Keratinocyte (primary cell): ENCODE measurements around the gene NGF.

ENCODE experiments used
- EZH2 ChIP-seq: IDR thresholded peaks from one replicate; pipeline ENCODE4 v1.6.1; 2012; ENCODE audit warnings: inconsistent platforms, mild to moderate bottlenecking, low read length, moderate library complexity
- TF ChIP-seq, protein P1 (sequence below), 3 experiments: IDR thresholded peaks in 1 of 3; conservative IDR thresholded peaks in 1 of 3; optimal IDR thresholded peaks in 1 of 3; 2 replicates in 2 of 3; 3 replicates in 1 of 3; pipeline versions ENCODE3 to v1.5.1; 2011; ENCODE audit warnings: low read length in 3 of 3, mild to moderate bottlenecking in 3 of 3, moderate library complexity in 2 of 3, control low read depth in 1 of 3, inconsistent platforms in 1 of 3; ENCODE audit not compliant: insufficient read depth in 2 of 3; ENCODE audit errors: extremely low read depth in 1 of 3

DNA sequence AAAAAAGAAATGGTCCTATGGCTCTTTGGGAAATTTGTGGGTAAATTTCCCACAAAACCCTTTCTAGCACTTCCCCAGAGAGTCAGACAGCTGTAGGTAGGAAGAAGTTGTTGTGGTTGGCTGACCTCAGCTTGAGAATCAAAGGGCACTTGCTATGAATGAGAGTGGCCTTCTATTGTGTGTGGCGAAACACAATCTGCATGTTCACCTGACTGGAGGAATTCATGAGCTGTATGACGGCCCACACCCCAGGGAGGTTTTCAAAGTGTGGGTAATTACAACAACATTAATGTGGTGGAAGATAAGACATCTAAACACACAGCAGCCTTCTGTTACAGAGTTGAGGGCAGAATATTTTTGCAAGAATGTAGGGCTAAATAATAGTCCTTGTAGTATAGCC, 38.8 kb downstream of the NGF start:
- TF ChIP-seq, protein P1, sequence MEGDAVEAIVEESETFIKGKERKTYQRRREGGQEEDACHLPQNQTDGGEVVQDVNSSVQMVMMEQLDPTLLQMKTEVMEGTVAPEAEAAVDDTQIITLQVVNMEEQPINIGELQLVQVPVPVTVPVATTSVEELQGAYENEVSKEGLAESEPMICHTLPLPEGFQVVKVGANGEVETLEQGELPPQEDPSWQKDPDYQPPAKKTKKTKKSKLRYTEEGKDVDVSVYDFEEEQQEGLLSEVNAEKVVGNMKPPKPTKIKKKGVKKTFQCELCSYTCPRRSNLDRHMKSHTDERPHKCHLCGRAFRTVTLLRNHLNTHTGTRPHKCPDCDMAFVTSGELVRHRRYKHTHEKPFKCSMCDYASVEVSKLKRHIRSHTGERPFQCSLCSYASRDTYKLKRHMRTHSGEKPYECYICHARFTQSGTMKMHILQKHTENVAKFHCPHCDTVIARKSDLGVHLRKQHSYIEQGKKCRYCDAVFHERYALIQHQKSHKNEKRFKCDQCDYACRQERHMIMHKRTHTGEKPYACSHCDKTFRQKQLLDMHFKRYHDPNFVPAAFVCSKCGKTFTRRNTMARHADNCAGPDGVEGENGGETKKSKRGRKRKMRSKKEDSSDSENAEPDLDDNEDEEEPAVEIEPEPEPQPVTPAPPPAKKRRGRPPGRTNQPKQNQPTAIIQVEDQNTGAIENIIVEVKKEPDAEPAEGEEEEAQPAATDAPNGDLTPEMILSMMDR (optimal IDR thresholded peaks at IDR 0.05 in 1 of 3, IDR thresholded peaks at IDR 0.05 in 1 of 3, conservative IDR thresholded peaks at IDR 0.05 in 1 of 3; ENCODE audit: extremely low read depth in 1 of 3, insufficient read depth in 2 of 3, low read length in 3 of 3) = no peak
- TF ChIP-seq EZH2 = no peak
